H9 (cell line): Measurements from ENCODE around the gene TRPC4AP. TPM values are rescaled to one million over a fixed set of nuclear protein-coding genes. Genes with fewer than 3 reads are reported as not detected.

Experiments
- DNase-seq: peaks from one replicate; pipeline ENCODE4 v3.0.0-alpha.2; 2017
- H2AFZ ChIP-seq: one replicate; pipeline ENCODE4 v1.6.1; 2013; ENCODE audit warnings: mild to moderate bottlenecking, low read length, control low read depth, moderate library complexity
- H2AK5ac ChIP-seq: 2 replicates; pipeline ENCODE4 v1.6.1; 2013; ENCODE audit warnings: low read length, control low read depth, mixed read lengths; ENCODE audit not compliant: insufficient read length
- H2BK120ac ChIP-seq: one replicate; pipeline ENCODE4 v1.6.1; 2013; ENCODE audit warnings: low read depth, mild to moderate bottlenecking, low read length, control low read depth, inconsistent platforms; ENCODE audit not compliant: poor library complexity, severe bottlenecking
- H2BK12ac ChIP-seq: 2 replicates; pipeline ENCODE4 v1.6.1; 2013; ENCODE audit warnings: low read length, control low read depth, mixed read lengths, low read depth; ENCODE audit not compliant: insufficient read length
- H2BK15ac ChIP-seq: 2 replicates; pipeline ENCODE4 v1.6.1; 2013; ENCODE audit warnings: low read depth, low read length, control low read depth
- H2BK20ac ChIP-seq: one replicate; pipeline ENCODE4 v1.6.1; 2013; ENCODE audit warnings: low read depth, mild to moderate bottlenecking, low read length, control low read depth, inconsistent platforms; ENCODE audit not compliant: poor library complexity, severe bottlenecking
- H2BK5ac ChIP-seq: 2 replicates; pipeline ENCODE4 v1.6.1; 2013; ENCODE audit warnings: low read length, control low read depth, mixed read lengths; ENCODE audit not compliant: insufficient read length
- H3K14ac ChIP-seq: 2 replicates; pipeline ENCODE4 v1.6.1; 2013; ENCODE audit warnings: low read length, control low read depth; ENCODE audit not compliant: insufficient read depth
- H3K18ac ChIP-seq: 2 replicates; pipeline ENCODE4 v1.6.1; 2013; ENCODE audit warnings: low read depth, mild to moderate bottlenecking, mixed read lengths, low read length, control low read depth; ENCODE audit not compliant: insufficient read length
- H3K23ac ChIP-seq: 2 replicates; pipeline ENCODE4 v1.6.1; 2013; ENCODE audit warnings: low read length, control low read depth, mixed read lengths, low read depth; ENCODE audit not compliant: insufficient read length
- H3K23me2 ChIP-seq: 2 replicates; pipeline ENCODE4 v1.6.1; 2013; ENCODE audit warnings: low read depth, mild to moderate bottlenecking, mixed read lengths, low read length, control low read depth; ENCODE audit not compliant: insufficient read length, poor library complexity, severe bottlenecking
- H3K27ac ChIP-seq: 2 replicates; pipeline ENCODE4 v1.5.1; 2013; ENCODE audit warnings: low read length, control low read depth, mixed read lengths, low read depth; ENCODE audit not compliant: insufficient read length
- H3K27me3 ChIP-seq: 2 replicates; pipeline ENCODE4 v1.6.1; 2013; ENCODE audit warnings: low read length, control low read depth, inconsistent platforms; ENCODE audit not compliant: insufficient read depth
- H3K4ac ChIP-seq: 2 replicates; pipeline ENCODE4 v1.6.1; 2013; ENCODE audit warnings: low read depth, mild to moderate bottlenecking, control low read depth, inconsistent platforms, low read length, moderate library complexity
- H3K4me1 ChIP-seq: 2 replicates; pipeline ENCODE4 v1.6.1; 2013; ENCODE audit warnings: low read length, control low read depth, inconsistent platforms; ENCODE audit not compliant: insufficient read depth
- H3K4me2 ChIP-seq: 2 replicates; pipeline ENCODE4 v1.6.1; 2013; ENCODE audit warnings: low read length, control low read depth, mixed read lengths; ENCODE audit not compliant: insufficient read length, insufficient read depth
- H3K56ac ChIP-seq: 2 replicates; pipeline ENCODE4 v1.6.1; 2013; ENCODE audit warnings: low read depth, mild to moderate bottlenecking, mixed read lengths, low read length, control low read depth; ENCODE audit not compliant: insufficient read length
- H3K79me1 ChIP-seq: 2 replicates; pipeline ENCODE4 v1.6.1; 2013; ENCODE audit warnings: low read depth, mild to moderate bottlenecking, moderate library complexity, low read length, control low read depth, inconsistent platforms; ENCODE audit not compliant: insufficient read depth, poor library complexity, severe bottlenecking
- H3K79me2 ChIP-seq: 2 replicates; pipeline ENCODE4 v1.6.1; 2013; ENCODE audit warnings: low read length, control low read depth, inconsistent platforms; ENCODE audit not compliant: insufficient read depth
- H3K9ac ChIP-seq: 2 replicates; pipeline ENCODE4 v1.6.1; 2013; ENCODE audit warnings: low read length, control low read depth, mixed read lengths; ENCODE audit not compliant: insufficient read length; ENCODE audit errors: extremely low read depth
- H3K9me3 ChIP-seq: one replicate; pipeline ENCODE4 v1.6.1; 2013; ENCODE audit warnings: low read depth, low read length, inconsistent platforms; ENCODE audit not compliant: control insufficient read depth
- H3T11ph ChIP-seq: one replicate; pipeline ENCODE4 v1.6.1; 2013; ENCODE audit warnings: mild to moderate bottlenecking, low read length, control low read depth, inconsistent platforms
- H4K20me1 ChIP-seq: one replicate; pipeline ENCODE4 v1.6.1; 2013; ENCODE audit not compliant: control insufficient read depth, insufficient read length, insufficient read depth
- H4K5ac ChIP-seq: 2 replicates; pipeline ENCODE4 v1.6.1; 2013; ENCODE audit warnings: low read depth, mild to moderate bottlenecking, mixed read lengths, low read length, control low read depth; ENCODE audit not compliant: insufficient read length
- H4K8ac ChIP-seq: replicated peaks from 2 replicates; pipeline ENCODE4 v1.6.1; 2013; ENCODE audit warnings: low read length, control low read depth, mixed read lengths, low read depth; ENCODE audit not compliant: insufficient read length
- H4K91ac ChIP-seq: 2 replicates; pipeline ENCODE4 v1.6.1; 2013; ENCODE audit warnings: low read depth, mild to moderate bottlenecking, moderate library complexity, mixed read lengths, low read length, control low read depth; ENCODE audit not compliant: insufficient read length
- H3K27ac Mint-ChIP-seq, 3 experiments: 2 replicates in 2 of 3; 3 replicates in 1 of 3; pipeline ENCODE4 v1.8.0; 2020 to 2021; ENCODE audit warnings: mixed read lengths in 3 of 3, mild to moderate bottlenecking in 1 of 3, moderate library complexity in 1 of 3
- H3K27me3 Mint-ChIP-seq: 2 replicates; pipeline ENCODE4 v1.8.0; 2021; ENCODE audit warnings: low read depth, mild to moderate bottlenecking, moderate library complexity, mixed read lengths
- H3K36me3 Mint-ChIP-seq, 3 experiments: 2 replicates in 2 of 3; 3 replicates in 1 of 3; pipeline ENCODE4 v1.8.0; 2020 to 2021; ENCODE audit warnings: low read depth in 3 of 3, mixed read lengths in 3 of 3; ENCODE audit not compliant: insufficient read depth in 1 of 3
- H3K4me1 Mint-ChIP-seq, 2 experiments: 2 replicates each; pipeline ENCODE4 v1.8.0; 2020; ENCODE audit warnings: mixed read lengths in 2 of 2
- H3K4me3 Mint-ChIP-seq, 2 experiments: 2 replicates in 1 of 2; 3 replicates in 1 of 2; pipeline ENCODE4 v1.8.0; 2020 to 2021; ENCODE audit warnings: mild to moderate bottlenecking in 2 of 2, mixed read lengths in 2 of 2, moderate library complexity in 1 of 2
- H3K9me3 Mint-ChIP-seq, 2 experiments: 2 replicates in 1 of 2; 3 replicates in 1 of 2; pipeline ENCODE4 v1.8.0; 2020; ENCODE audit warnings: mild to moderate bottlenecking in 2 of 2, mixed read lengths in 2 of 2, moderate library complexity in 1 of 2
- CTCF ChIP-seq: fragments of 200-600 bp; sonication (generic); conservative IDR thresholded peaks from 3 replicates; pipeline ENCODE4 v1.8.0; 2021; ENCODE audit warnings: antibody characterized with exemption, mild to moderate bottlenecking
- total RNA-seq: library from RNA; stranded (reverse); gene quantifications from 2 replicates; pipeline ENCODE4 v1.2.1, GENCODE V29; 2021

TRPC4AP gene
- total RNA-seq, 1 experiment from 2014 or later, result 93.9 TPM

- Histone ChIP-seq H4K91ac (no peak overlapping the region), H3K9ac (no peak overlapping the region), H3T11ph (no peak overlapping the region), H4K8ac (no peak overlapping the region), H4K20me1 (no peaks in the 10 kb centered on the region), H3K9me3 (no peaks in the 10 kb centered on the region), H2BK20ac (no peak overlapping the region), H3K79me1 (peaks cover 4% of the 10 kb centered on the region), H3K14ac (no peak overlapping the region), H2BK12ac (no peak overlapping the region), H2BK15ac (no peak overlapping the region), H3K18ac (no peak overlapping the region), H4K5ac (no peak overlapping the region), H3K4me1 (peaks cover 3% of the 10 kb centered on the region; the same call in 1 of the 2 replicates), H2BK120ac (no peak overlapping the region), H3K4me2 (no peak overlapping the region), H2AK5ac (no peak overlapping the region), H3K23ac (no peak overlapping the region), H3K23me2 (no peaks in the 10 kb centered on the region), H2BK5ac (no peak overlapping the region), H3K79me2 (no peaks in the 10 kb centered on the region; the same call in 1 of the 2 replicates), H3K56ac (no peak overlapping the region), H2AFZ (no peak overlapping the region), H3K4ac (no peak overlapping the region), H3K27ac (no peak overlapping the region), H3K27me3 (no peaks in the 10 kb centered on the region)
- no peak for TF ChIP-seq CTCF
- Mint-ChIP-seq H3K27ac (peak overlapping the region; percentile 2 to 52 (median 22); a peak in 4 of 7 replicates), H3K4me3 (no peak overlapping the region), H3K9me3 (no peaks in the 10 kb centered on the region), H3K4me1 (peaks cover 17% of the 10 kb centered on the region in 2 experiments), H3K27me3 (no peaks in the 10 kb centered on the region), H3K36me3 (peaks cover 5 to 32% (median 22%) of the 10 kb centered on the region in 3 experiments; a peak in 6 of 7 replicates)
- no peak for DNase-seq
Observed at GRCh38 chr20:35065181-35065580, 27.4 kb downstream of the TRPC4AP start.
